ENCODE measurements around the gene KRTAP21-1.

The KRTAP21-1 gene

GRCh38 chr21:30726726-30727125, 28.5 kb downstream of the KRTAP21-1 start:
- Histone ChIP-seq H3K9ac (ENCODE audit: low read length in 5 of 5) (no peak overlapping the region), H3K36me3 (ENCODE audit: control insufficient read depth in 5 of 5, insufficient read depth in 5 of 5, low read length in 5 of 5) (no peaks in the 10 kb centered on the region), H3K27me3 (ENCODE audit: control insufficient read depth in 5 of 5, insufficient read depth in 4 of 5, low read length in 5 of 5) (no peaks in the 10 kb centered on the region), H3K4me3 (ENCODE audit: low read depth in 1 of 5, low read length in 5 of 5) (no peak overlapping the region), H3K9me3 (ENCODE audit: control insufficient read depth in 5 of 5, low read length in 5 of 5) (no peaks in the 10 kb centered on the region), H3K27ac (ENCODE audit: low read depth, low read length) (no peak overlapping the region), H3K4me1 (ENCODE audit: control insufficient read depth in 5 of 5, insufficient read depth in 5 of 5, low read length in 5 of 5) (no peaks in the 10 kb centered on the region)

GRCh38 chr21:30719401-30719800, 35.8 kb downstream of the KRTAP21-1 start:
- Histone ChIP-seq H3K4me3 (ENCODE audit: low read depth in 1 of 5, low read length in 5 of 5) (no peak overlapping the region), H3K9me3 (ENCODE audit: control insufficient read depth in 5 of 5, low read length in 5 of 5) (no peaks in the 10 kb centered on the region), H3K4me1 (ENCODE audit: control insufficient read depth in 5 of 5, insufficient read depth in 5 of 5, low read length in 5 of 5) (no peaks in the 10 kb centered on the region), H3K27me3 (ENCODE audit: control insufficient read depth in 5 of 5, insufficient read depth in 4 of 5, low read length in 5 of 5) (no peaks in the 10 kb centered on the region), H3K27ac (ENCODE audit: low read depth, low read length) (no peak overlapping the region), H3K9ac (ENCODE audit: low read length in 5 of 5) (no peak overlapping the region), H3K36me3 (ENCODE audit: control insufficient read depth in 5 of 5, insufficient read depth in 5 of 5, low read length in 5 of 5) (no peaks in the 10 kb centered on the region)

GRCh38 chr21:30718239-30718909, 36.9 kb downstream of the KRTAP21-1 start, which contains the start of gene KRTAP21-3:
KRTAP21-3 (minus strand) TSS chr21:30718777; CDS start chr21:30718759, 18 bp downstream.
- Histone ChIP-seq H3K27ac (ENCODE audit: low read depth, low read length) (no peak within 1 kb of the TSS), H3K4me3 (ENCODE audit: low read depth in 1 of 5, low read length in 5 of 5) (no peak within 1 kb of the TSS), H3K9me3 (ENCODE audit: control insufficient read depth in 5 of 5, low read length in 5 of 5) (no peaks in the 10 kb centered on the region), H3K4me1 (ENCODE audit: control insufficient read depth in 5 of 5, insufficient read depth in 5 of 5, low read length in 5 of 5) (no peaks in the 10 kb centered on the region), H3K9ac (ENCODE audit: low read length in 5 of 5) (no peak within 1 kb of the TSS), H3K36me3 (ENCODE audit: control insufficient read depth in 5 of 5, insufficient read depth in 5 of 5, low read length in 5 of 5) (no peaks in the 10 kb centered on the region), H3K27me3 (ENCODE audit: control insufficient read depth in 5 of 5, insufficient read depth in 4 of 5, low read length in 5 of 5) (no peaks in the 10 kb centered on the region)

GRCh38 chr21:30717105-30717504, 38.1 kb downstream of the KRTAP21-1 start:
- no peak overlapping the region for H3K27ac ChIP-seq (ENCODE audit: low read depth, low read length)
- H3K36me3 ChIP-seq (ENCODE audit: control insufficient read depth in 5 of 5, insufficient read depth in 5 of 5, low read length in 5 of 5): no peaks in the 10 kb centered on the region
- H3K9me3 ChIP-seq (ENCODE audit: control insufficient read depth in 5 of 5, low read length in 5 of 5): peaks cover 0 to 3% (median 0%) of the 10 kb centered on the region in 5 donors
- no peaks in the 10 kb centered on the region for H3K27me3 ChIP-seq (ENCODE audit: control insufficient read depth in 5 of 5, insufficient read depth in 4 of 5, low read length in 5 of 5)
- no peak overlapping the region for H3K9ac ChIP-seq (ENCODE audit: low read length in 5 of 5)
- no peaks in the 10 kb centered on the region for H3K4me1 ChIP-seq (ENCODE audit: control insufficient read depth in 5 of 5, insufficient read depth in 5 of 5, low read length in 5 of 5)
- H3K4me3 ChIP-seq (ENCODE audit: low read depth in 1 of 5, low read length in 5 of 5): no peak overlapping the region

- Histone ChIP-seq H3K9me3 (ENCODE audit: control insufficient read depth in 5 of 5, low read length in 5 of 5) (peaks cover 0 to 9% (median 0%) of the 10 kb centered on the region in 5 donors), H3K27me3 (ENCODE audit: control insufficient read depth in 5 of 5, insufficient read depth in 4 of 5, low read length in 5 of 5) (no peaks in the 10 kb centered on the region), H3K4me3 (ENCODE audit: low read depth in 1 of 5, low read length in 5 of 5) (no peak overlapping the region), H3K36me3 (ENCODE audit: control insufficient read depth in 5 of 5, insufficient read depth in 5 of 5, low read length in 5 of 5) (no peaks in the 10 kb centered on the region), H3K4me1 (ENCODE audit: control insufficient read depth in 5 of 5, insufficient read depth in 5 of 5, low read length in 5 of 5) (no peaks in the 10 kb centered on the region), H3K27ac (ENCODE audit: low read depth, low read length) (no peak overlapping the region), H3K9ac (ENCODE audit: low read length in 5 of 5) (no peak overlapping the region)
Measured at GRCh38 chr21:30714946-30715345, 40.3 kb downstream of the KRTAP21-1 start.

- H3K36me3 ChIP-seq (ENCODE audit: control insufficient read depth in 5 of 5, insufficient read depth in 5 of 5, low read length in 5 of 5): no peaks in the 10 kb centered on the region
- no peaks in the 10 kb centered on the region for H3K27me3 ChIP-seq (ENCODE audit: control insufficient read depth in 5 of 5, insufficient read depth in 4 of 5, low read length in 5 of 5)
- H3K27ac ChIP-seq (ENCODE audit: low read depth, low read length): no peak overlapping the region
- H3K9ac ChIP-seq (ENCODE audit: low read length in 5 of 5): no peak overlapping the region
- H3K4me3 ChIP-seq (ENCODE audit: low read depth in 1 of 5, low read length in 5 of 5): no peak overlapping the region
- H3K4me1 ChIP-seq (ENCODE audit: control insufficient read depth in 5 of 5, insufficient read depth in 5 of 5, low read length in 5 of 5): no peaks in the 10 kb centered on the region
- peaks cover 0 to 9% (median 0%) of the 10 kb centered on the region in 5 donors for H3K9me3 ChIP-seq (ENCODE audit: control insufficient read depth in 5 of 5, low read length in 5 of 5)
Measured at GRCh38 chr21:30714456-30714855, 40.8 kb downstream of the KRTAP21-1 start.

GRCh38 chr21:30713766-30714165, 41.5 kb downstream of the KRTAP21-1 start:
- no peak overlapping the region for H3K9ac ChIP-seq (ENCODE audit: low read length in 5 of 5)
- no peaks in the 10 kb centered on the region for H3K36me3 ChIP-seq (ENCODE audit: control insufficient read depth in 5 of 5, insufficient read depth in 5 of 5, low read length in 5 of 5)
- H3K4me3 ChIP-seq (ENCODE audit: low read depth in 1 of 5, low read length in 5 of 5): no peak overlapping the region
- H3K27ac ChIP-seq (ENCODE audit: low read depth, low read length): no peak overlapping the region
- no peaks in the 10 kb centered on the region for H3K27me3 ChIP-seq (ENCODE audit: control insufficient read depth in 5 of 5, insufficient read depth in 4 of 5, low read length in 5 of 5)
- peaks cover 0 to 9% (median 0%) of the 10 kb centered on the region in 5 donors for H3K9me3 ChIP-seq (ENCODE audit: control insufficient read depth in 5 of 5, low read length in 5 of 5)
- no peaks in the 10 kb centered on the region for H3K4me1 ChIP-seq (ENCODE audit: control insufficient read depth in 5 of 5, insufficient read depth in 5 of 5, low read length in 5 of 5)

GRCh38 chr21:30710499-30710898, 44.7 kb downstream of the KRTAP21-1 start:
- Histone ChIP-seq H3K9ac (ENCODE audit: low read length in 5 of 5) (no peak overlapping the region), H3K27me3 (ENCODE audit: control insufficient read depth in 5 of 5, insufficient read depth in 4 of 5, low read length in 5 of 5) (no peaks in the 10 kb centered on the region), H3K4me1 (ENCODE audit: control insufficient read depth in 5 of 5, insufficient read depth in 5 of 5, low read length in 5 of 5) (no peaks in the 10 kb centered on the region), H3K4me3 (ENCODE audit: low read depth in 1 of 5, low read length in 5 of 5) (no peak overlapping the region), H3K36me3 (ENCODE audit: control insufficient read depth in 5 of 5, insufficient read depth in 5 of 5, low read length in 5 of 5) (no peaks in the 10 kb centered on the region), H3K9me3 (ENCODE audit: control insufficient read depth in 5 of 5, low read length in 5 of 5) (peaks cover 0 to 11% (median 0%) of the 10 kb centered on the region in 5 donors), H3K27ac (ENCODE audit: low read depth, low read length) (no peak overlapping the region)

GRCh38 chr21:30707409-30707808, 47.8 kb downstream of the KRTAP21-1 start:
- Histone ChIP-seq H3K27me3 (ENCODE audit: control insufficient read depth in 5 of 5, insufficient read depth in 4 of 5, low read length in 5 of 5) (no peaks in the 10 kb centered on the region), H3K4me1 (ENCODE audit: control insufficient read depth in 5 of 5, insufficient read depth in 5 of 5, low read length in 5 of 5) (no peaks in the 10 kb centered on the region), H3K4me3 (ENCODE audit: low read depth in 1 of 5, low read length in 5 of 5) (no peak overlapping the region), H3K27ac (ENCODE audit: low read depth, low read length) (no peak overlapping the region), H3K9me3 (ENCODE audit: control insufficient read depth in 5 of 5, low read length in 5 of 5) (peaks cover 0 to 11% (median 0%) of the 10 kb centered on the region in 5 donors), H3K9ac (ENCODE audit: low read length in 5 of 5) (no peak overlapping the region), H3K36me3 (ENCODE audit: control insufficient read depth in 5 of 5, insufficient read depth in 5 of 5, low read length in 5 of 5) (no peaks in the 10 kb centered on the region)

Measured in subcutaneous abdominal adipose tissue (tissue), 5 donors.